ENCODE measurements around the gene SPART. TPM values are rescaled to one million over a fixed set of nuclear protein-coding genes. Genes with fewer than 3 reads are reported as not detected.

Gene SPART, protein sequence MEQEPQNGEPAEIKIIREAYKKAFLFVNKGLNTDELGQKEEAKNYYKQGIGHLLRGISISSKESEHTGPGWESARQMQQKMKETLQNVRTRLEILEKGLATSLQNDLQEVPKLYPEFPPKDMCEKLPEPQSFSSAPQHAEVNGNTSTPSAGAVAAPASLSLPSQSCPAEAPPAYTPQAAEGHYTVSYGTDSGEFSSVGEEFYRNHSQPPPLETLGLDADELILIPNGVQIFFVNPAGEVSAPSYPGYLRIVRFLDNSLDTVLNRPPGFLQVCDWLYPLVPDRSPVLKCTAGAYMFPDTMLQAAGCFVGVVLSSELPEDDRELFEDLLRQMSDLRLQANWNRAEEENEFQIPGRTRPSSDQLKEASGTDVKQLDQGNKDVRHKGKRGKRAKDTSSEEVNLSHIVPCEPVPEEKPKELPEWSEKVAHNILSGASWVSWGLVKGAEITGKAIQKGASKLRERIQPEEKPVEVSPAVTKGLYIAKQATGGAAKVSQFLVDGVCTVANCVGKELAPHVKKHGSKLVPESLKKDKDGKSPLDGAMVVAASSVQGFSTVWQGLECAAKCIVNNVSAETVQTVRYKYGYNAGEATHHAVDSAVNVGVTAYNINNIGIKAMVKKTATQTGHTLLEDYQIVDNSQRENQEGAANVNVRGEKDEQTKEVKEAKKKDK
- total RNA-seq (2014; rRNA removed; shearing (Covaris generic)), result 52.0 and 72.2 TPM in 2 replicates
- polyA plus RNA-seq (2015; cell fraction: cytosol; rRNA removed), result 45.8 and 55.9 TPM in 2 replicates
- polyA plus RNA-seq (2015; cell fraction: nucleus; rRNA removed), result 76.6 and 79.9 TPM in 2 replicates

DNA sequence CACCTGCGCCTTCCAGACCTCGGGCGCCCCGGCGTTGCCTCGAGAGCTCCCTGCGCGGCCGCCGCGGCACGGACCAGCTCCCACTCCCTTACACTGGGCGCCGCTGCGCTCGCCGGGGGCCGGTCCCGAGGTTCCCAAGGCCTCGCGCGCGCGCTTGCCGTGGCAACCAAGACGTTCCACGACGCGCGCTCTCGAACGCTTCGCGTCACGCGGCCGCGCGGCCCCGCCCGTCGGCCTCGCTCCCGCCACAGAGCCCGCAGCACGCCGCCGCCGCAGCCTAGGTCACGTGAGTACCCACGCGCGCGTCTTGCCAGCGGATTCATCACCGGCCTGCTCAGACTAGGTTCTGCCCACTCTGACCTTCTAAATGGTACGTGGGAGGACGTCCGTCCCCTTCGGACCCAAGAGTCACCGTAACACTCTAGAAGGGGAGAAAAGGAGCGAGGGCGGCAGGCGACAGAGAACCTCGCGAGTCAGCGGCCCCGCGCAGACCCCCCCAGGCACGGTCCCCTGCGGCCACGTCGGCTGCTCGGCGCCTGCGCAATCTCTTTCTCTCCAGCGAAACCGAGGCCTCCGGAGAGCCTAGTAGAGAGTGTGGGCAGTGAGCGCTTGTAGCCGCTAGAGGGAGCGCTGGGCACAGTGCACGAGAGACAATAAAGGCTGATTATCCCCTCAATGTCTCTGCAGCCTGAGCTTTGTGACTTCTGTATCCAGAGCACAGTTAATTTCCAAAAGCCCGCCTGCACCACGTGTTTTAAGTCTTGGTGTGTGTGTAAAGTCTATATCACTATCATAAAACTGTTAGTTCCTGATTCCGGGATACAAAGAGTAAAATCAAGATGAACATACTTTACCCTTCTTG is at the start of gene SPART:
Gene SPART (minus strand): TSS at position 173 of the 862 bp plus-strand sequence. CDS start 10,564 bp downstream, outside the sequence.
- DNase-seq (ENCODE audit: low read depth), result peak; percentile 90

DNA sequence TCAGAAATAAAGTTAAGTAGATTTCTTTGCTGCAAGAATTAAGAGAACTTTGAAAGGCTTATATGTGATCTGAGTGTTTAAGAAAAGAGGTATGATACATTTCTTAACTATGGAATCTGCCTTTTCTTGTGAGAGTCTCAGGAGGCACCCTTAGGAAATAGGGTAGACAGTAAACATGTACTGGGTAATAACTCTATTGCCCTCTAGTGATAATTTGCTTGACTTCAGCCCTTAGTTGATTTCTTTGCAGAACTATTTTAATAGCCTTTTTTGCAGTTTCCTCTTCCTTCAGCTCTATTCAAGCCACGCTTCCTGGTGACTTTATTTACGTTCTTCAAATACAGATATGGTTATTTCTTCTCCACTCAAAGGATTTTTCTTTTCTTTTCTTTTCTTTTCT is 49.1 kb upstream of the SPART start:
- DNase-seq (ENCODE audit: low read depth), result peak; percentile 53

DNA sequence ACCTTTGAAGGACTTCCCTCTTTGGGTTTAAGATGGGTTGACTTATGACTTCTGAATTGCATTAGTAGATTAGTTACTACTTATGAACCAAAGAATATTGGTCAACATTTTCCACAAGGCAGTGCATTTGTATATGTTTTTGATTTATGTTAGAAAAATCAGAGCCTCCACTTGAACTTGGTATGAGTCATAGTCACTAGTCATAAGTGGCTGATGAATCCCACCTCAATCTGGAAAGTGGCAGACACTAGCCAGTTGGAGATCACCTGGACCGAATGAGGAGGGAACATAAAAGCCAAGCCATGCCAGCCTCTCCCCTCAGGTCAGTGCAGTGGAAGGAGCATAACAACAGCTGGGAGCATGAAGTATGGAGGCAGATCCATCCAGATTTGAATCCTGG is 39.3 kb upstream of the SPART start:
- DNase-seq (ENCODE audit: low read depth), result peak; percentile 51

DNA sequence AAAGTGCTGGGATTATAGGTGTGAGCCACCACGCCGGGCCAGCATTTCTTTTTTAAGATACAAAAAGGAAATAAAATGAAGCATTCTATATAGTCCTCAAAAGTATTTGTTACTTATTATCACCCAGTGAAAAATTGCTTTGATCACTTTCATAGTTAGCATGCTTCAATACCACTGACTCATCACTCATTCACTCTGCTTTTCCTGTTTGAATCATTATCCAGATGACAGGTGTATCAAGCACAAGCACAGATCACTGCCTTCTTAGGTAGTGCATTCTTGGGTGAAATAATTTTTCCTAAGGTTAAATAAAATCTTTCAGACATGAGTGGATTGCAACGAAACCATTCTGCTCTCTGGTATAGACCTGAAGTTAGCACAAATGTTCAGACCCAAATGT is 35.8 kb upstream of the SPART start:
- DNase-seq (ENCODE audit: low read depth), result peak; percentile 61

DNA sequence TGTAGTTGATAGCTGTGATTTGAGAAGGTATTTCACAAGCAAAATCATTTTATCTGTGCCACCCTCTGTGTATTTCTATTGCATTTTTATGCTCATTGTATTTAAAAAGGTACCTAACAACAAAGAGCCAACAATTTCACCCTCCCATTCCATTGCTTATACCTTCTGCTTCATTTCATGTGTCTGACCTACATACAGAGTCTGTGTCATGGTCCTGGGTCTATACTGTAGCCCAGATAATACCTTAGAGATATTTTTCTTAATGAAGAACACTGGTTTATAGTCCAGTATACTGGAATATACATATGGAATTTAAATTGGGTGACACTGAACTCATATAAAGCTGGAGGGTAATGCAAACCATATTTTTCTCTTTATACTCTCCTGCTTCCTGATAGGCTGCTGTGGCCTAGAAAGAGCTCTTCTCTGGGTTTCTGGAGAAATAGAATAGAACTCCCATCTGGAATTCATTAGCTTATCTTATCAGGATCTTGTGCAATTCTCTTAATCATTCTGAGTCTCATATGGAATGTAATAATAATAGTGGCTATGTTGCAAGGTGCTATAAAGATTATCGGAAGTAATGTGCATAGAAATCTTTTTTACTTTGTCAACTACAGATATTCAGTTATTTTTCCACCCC is 31.8 kb upstream of the SPART start:
- DNase-seq (ENCODE audit: low read depth), result no peak

DNA sequence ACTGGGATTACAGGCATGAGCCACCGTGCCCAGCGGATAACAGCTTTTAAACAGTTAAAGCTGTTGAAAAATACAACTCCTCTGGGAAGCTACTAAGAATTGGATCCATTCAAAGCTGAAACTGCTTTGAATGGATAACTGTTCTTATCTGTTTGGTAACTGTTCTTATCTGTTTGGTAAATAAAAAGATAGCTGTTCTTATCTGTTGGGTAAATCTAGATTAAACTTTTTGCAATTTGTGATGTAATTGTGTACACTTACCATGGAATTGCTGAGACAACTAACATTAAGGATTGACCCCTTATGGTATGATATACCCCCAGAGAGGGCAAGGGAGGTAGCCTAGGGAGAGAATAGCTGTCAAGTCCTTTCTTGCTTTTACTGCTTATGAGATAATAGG is 27.9 kb upstream of the SPART start:
- DNase-seq (ENCODE audit: low read depth), result no peak

DNA sequence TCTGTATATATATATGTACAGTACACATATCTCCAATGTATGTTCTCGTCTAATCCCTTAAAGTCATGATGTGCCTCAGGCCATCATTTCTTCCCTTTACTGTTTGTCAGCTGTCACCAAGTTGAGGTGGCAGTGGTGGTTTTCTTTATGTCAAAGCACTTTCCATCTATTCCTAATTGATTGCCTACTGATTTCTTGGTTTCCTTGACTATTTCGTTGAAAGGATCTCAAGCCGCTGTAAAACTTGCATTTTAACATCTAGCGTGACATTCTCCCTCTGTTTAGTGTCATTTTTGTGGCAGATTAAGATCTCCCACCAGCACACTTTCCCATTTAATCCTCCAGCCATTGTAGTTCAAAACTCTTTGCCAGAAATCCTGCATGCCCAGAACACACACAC is 25.0 kb upstream of the SPART start:
- no peak for DNase-seq (ENCODE audit: low read depth)

DNA sequence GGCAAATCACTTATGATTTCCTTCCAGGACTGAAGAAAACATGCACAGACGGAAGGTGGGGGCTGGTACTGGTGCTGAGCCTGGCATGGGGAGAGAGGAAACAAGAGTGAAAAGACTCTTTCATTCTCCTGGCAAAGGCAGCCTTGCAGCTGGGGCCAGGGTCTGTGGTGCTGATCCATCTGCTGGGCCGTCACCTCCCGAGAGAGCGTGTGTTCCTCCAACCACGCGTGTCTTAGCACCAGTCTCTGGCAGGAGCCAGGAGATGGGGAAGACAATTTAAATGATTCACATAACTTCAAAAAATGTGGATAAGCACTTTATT is 23.9 kb upstream of the SPART start:
- DNase-seq (ENCODE audit: low read depth), result no peak

DNA sequence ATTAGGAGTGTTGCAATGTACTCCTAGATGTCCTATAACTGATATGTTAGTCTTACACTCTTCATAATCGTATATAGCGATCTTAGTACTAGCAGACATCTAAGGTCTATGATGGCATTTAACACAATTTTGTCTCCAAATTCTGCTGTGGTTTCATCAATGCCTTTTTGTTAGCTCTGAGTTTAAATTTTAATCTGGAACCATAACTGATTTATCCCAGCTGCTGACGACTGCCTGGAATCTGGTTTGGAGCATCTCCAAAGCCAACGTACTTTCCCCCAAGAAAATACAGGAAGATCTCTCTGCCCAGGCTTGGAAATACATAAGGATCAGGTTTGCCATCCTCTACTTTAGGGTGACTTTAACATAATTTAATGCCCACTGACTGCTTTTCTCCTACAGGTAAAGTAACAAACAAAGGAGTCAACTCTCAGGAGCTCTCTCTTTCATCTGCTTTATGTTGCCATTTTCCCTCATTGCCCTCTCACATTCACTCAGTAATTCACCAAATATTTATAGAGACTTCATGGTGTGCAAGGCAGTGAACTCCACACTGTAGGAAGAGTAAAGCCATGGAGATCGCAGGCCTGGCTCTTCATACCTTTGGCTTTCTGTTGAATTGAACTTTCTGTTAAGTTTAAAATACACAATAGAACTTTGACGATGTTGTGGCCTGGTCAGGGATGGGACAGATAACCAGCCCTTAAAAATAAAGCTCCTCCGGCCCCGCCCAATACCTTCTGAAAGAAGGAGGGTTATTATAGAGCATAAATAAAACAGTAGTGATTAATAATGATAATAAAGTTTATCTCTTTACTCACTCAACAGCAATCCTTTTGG is 23.3 kb upstream of the SPART start:
- no peak for DNase-seq (ENCODE audit: low read depth)

DNA sequence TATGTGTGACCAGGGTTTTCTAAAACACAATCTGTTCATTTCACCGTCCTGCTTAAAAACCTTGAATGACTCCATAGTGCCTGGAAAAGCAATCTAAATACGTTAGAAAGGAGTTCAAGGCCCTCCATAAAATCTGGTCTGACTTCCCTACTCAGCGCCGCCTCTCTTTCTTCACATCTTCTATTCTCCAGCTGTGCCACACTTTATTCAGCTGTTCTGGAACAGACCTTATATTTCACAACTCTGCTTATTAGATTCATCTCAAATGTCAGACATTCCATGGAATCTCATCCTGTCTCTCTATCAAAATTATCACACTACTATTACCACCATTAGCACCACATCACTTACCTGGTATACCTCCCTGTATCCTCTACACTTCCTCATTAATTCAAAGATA is 19.8 kb upstream of the SPART start:
- DNase-seq (ENCODE audit: low read depth), result no peak

DNA sequence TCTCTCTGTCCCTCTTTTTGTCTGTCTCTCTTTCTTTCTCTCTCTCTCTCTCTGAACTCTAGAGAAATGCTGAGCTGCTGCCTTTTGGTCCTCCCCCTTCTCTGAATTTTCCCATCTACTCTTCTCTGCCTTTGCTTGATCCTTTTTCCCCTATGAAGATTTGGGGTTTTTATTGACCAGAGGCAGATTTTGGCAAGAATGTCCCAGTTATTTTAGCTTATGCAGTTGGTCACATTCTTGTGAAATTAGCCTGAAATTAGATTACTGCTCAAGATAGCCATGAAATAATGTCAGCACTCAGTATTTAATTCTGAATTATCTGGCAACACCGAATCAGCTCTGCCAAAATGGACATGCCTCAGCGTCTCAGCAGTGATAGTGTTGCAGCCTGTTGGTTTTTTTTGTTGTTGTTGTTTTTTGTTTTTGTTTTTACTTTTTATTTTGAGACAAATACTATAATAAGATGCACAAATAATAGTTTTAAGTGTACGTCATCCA is 17.2 kb upstream of the SPART start:
- DNase-seq (ENCODE audit: low read depth), result no peak

DNA sequence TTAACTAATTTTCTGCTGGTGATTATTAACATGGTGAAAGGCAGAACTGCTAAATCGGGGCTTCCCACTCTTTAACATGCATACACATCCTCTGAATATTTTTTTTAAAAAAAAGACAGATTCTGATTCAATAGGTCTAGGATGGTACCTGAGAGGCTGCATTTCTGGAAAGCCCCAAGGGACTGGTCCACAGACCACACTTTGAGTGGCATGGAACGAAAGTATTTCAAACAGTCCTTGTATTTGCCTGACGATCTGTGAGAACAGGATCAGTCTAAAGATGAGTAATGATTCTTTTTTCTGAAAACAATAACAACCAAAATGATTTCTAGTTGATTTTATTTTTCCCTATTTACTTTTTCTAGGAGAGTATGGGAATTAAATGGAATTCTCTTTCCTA is 16.7 kb upstream of the SPART start:
- DNase-seq (ENCODE audit: low read depth), result no peak

DNA sequence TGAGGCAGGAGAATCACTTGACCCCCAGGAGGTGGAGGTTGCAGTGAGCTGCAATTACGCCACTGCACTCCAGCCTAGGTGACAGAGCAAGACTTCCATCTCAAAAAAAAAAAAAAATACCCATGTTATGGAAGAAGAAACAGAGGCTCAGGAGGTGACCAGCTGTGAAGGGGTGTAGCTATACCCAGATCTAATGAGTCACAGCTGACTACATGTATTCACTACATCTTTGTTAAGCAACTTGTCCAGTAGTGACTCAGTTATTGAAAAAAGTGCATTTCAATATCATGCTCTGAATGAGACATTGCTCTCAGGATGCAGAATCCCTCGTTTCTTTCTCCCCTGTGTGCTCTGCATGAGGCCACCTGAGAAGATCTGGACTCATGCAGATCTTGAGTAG is 16.1 kb upstream of the SPART start:
- DNase-seq (ENCODE audit: low read depth), result peak; percentile 89

DNA sequence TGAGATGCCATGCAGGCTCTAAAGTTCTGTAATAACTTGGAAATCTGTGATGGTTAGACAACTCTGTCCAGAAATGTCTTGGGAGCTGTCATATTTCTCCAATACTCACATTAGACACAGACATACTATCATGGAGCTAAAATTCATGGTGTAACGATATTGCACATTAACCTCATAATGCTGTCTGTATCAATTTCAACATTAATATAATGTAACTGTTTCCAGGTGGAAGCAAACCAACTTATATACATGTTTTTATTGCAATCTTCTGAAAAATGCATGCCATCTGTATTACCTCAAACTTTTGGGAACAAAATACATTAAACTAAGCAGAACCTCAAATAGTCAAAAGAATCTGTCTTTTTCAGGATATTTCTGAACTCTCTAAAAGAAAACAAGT is 14.7 kb upstream of the SPART start:
- DNase-seq (ENCODE audit: low read depth), result no peak

DNA sequence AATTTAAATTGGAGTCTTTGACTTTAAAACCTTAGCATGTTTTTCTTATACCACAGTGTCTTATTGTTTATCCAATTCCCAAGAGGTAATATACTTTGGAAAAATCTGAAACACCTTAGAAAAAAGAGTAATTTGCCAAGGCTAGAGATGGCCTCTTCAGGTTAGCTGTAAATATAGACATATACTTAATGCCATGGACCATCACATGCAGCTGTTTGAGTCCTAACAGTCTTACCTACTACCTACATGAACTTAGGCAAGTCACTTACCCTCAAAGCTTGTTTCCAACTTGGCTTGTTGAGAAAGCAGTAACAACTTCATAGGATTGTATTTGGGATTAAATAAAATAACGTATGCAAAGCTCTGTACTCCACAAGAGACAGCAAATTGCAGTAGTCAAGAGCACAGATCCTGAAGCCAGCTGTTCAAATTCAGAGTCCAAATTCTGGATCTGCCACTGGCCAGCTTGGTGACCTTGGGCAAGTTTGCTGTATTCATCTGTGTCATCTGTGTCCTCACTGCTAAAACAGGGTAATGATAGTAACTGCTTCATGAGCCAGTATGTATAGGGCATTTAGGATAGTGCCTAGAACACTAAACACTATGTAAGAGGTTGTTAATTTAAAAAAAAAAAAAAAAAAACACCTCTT is 13.2 kb upstream of the SPART start:
- DNase-seq (ENCODE audit: low read depth), result no peak

DNA sequence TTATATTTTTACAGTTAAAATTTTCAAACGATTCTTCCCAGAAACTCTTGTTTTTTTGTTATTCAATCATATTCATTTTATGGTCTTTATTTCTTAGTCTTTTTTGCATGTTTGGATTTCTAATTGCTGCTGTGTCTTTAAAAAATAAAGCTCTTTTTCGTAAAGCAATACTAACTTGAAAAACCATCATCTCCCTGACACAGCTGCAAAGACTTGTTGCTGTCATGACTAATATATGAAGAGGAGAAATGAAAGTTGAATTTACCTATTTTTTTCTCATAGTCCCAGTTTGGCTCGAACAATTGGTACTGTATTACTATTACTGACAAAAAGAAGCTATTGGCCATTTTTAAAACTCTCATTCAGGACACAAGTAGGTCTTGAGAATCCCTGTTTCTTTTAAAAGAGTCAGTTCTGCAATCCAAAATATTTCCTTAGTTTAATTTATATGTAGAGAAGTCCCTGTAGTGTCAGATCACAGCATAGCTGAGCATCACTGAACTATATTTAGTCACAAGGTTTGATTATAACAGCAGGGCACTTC is 12.1 kb upstream of the SPART start:
- DNase-seq (ENCODE audit: low read depth), result no peak

DNA sequence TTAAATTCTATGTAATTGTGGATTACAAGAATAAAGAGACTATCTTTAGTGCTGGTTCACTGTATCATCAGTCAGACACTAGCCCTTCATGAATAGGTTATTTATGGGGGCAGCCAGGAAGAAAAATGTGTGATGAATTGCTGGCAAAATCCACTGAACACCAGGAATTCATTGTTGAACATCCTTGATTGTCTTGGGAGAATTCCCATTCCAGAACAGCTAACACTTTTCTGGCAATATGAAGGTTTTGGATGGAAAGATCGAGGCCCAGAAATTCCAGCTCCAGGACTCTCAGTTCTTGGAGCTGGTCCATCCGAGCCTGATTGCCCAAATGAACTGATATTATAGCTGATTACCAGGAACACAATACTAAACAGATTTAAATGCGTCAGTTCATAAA is 11.5 kb upstream of the SPART start:
- no peak for DNase-seq (ENCODE audit: low read depth)

DNA sequence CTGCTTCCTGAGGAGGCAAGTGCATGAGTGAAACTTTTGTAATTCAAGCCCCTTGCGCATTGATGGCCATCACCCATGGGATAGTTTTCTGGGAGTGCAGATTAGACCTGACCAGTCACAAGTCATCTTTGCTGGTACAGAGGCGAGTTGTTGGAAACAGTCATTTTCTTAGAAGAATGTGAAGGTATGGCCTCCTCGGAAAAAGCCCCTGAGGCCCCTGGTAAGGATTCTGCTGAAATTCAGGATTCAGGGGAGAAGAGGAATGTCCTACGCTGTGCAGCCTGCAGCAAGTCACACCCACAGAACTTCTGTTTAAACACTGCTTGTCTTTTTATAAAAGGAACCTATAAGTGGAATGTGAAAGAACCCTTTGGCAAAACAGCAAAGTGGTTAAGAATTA is 11.0 kb upstream of the SPART start:
- no peak for DNase-seq (ENCODE audit: low read depth)

DNA sequence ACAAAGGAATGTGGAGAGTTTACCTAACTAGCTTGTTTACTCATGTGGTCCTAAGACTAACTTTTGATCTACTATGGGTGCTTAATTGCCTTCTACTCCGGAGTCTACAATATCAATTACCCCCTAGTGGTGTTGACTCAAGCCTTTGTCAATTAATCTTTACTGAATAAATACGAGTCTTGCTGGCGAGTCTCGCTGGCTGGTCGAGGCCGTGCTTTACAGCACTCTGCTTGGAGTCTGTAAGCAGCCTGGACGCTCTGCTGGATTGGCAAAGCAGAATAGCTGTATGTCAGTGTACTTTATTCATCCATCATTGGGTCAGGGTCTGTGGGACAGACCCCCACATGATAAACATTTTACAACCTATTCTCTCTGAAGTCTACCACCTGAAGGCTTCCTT is 9.9 kb upstream of the SPART start:
- no peak for DNase-seq (ENCODE audit: low read depth)

DNA sequence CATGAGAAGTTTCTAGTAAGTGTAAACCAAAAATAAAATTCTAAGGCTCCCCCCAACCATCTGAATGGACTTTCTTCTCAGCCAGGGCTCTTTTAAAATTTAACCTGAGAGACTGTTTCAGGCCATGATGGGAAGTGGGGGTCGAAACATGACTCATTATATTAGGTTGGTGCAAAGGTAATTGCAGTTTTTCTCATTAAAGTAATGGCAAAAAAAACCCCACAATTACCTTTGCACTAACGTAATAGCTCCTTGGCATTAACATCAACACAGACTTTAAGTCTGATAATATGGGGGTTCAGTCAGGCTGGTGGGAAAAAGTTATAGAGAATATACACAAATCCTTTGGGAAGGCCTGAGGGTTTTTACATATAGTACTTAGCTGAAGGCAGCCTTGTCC is 9.4 kb upstream of the SPART start:
- DNase-seq (ENCODE audit: low read depth), result no peak
